ENCODE results near the gene STX3. TPM values are rescaled to one million over a fixed set of nuclear protein-coding genes. Genes with fewer than 3 reads are reported as not detected.

The STX3 gene
- total and polyA plus RNA-seq, 2 of the 13 experiments (the other 11 are each of a cell fraction or from before 2014, with no cell fraction given) = 16.5 to 24.0 TPM

- FAIRE-seq = no peak
- Histone ChIP-seq H3K4me2 (ENCODE audit: low read depth, low read length) (no peak overlapping the region), H3K27ac (ENCODE audit: extremely low read length, insufficient read depth, low read length) (no peak overlapping the region), H3K27me3 (ENCODE audit: control insufficient read depth in 1 of 2, insufficient read depth in 2 of 2, low read length in 2 of 2) (no peaks in the 10 kb centered on the region), H3K9ac (ENCODE audit: insufficient read depth, low read depth, low read length) (no peak overlapping the region), H2AFZ (ENCODE audit: low read length) (no peak overlapping the region), H3K36me3 (replicated peaks in 1 of 2; ENCODE audit: control insufficient read depth in 1 of 2, insufficient read depth in 2 of 2, low read length in 2 of 2) (peaks cover 2 to 3% of the 10 kb centered on the region in 2 experiments; a peak in 2 of 5 replicates), H3K9me3 (ENCODE audit: low read length) (no peaks in the 10 kb centered on the region), H4K20me1 (ENCODE audit: insufficient read depth, low read length) (no peaks in the 10 kb centered on the region), H3K4me1 (ENCODE audit: insufficient read depth, low read length) (peaks cover 25% of the 10 kb centered on the region), H3K79me2 (ENCODE audit: insufficient read depth, low read length) (no peaks in the 10 kb centered on the region), H3K4me3 (replicated peaks in 1 of 3; ENCODE audit: insufficient read depth in 1 of 3, low read depth in 2 of 3, low read length in 3 of 3) (no peak overlapping the region)
- ChIA-PET CTCF (ENCODE audit: low intra/inter-chr PET ratio, low total read pairs) (no interaction called here), POLR2A (no interaction called here)
- intact Hi-C loops (cut with micrococcal nuclease; ENCODE audit: unreplicated experiment) = loop anchor here (1.0 kb wide), 1 partner anchor 15 kb away; no protein-coding TSS in a partner anchor
- in situ Hi-C loops (cut with HindIII; ENCODE audit: extremely low pct_ligation_motif_present, low pct_unique_long_range_greater_than_20kb) = no loop called here
- no peak for ATAC-seq
- no peak for DNase-seq (ENCODE audit: low spot score)
- 93% methylated on average over 2 of the region's 2 CpGs for WGBS (ENCODE audit: low lambda C conversion rate)
- no TSS peak for BruUV-seq (replicated peaks)
- TF ChIP-seq ARID2 (CRISPR knock-in tag; IDR thresholded peaks at IDR 0.05; ENCODE audit: borderline replicate concordance) (no peak), MED13 (CRISPR knock-in tag; IDR thresholded peaks at IDR 0.05) (no peak), ZNF710 (CRISPR knock-in tag; IDR thresholded peaks at IDR 0.05; ENCODE audit: borderline replicate concordance) (no peak), ZNF407 (CRISPR knock-in tag; IDR thresholded peaks at IDR 0.05; ENCODE audit: not compliant biosample characterization) (no peak), ZNF12 (CRISPR knock-in tag; IDR thresholded peaks at IDR 0.05) (no peak)
Observed at GRCh38 chr11:59782080-59782479, 26.9 kb downstream of the STX3 start.
